ENCODE data around the gene SAMSN1. TPM values are rescaled to one million over a fixed set of nuclear protein-coding genes. Genes with fewer than 3 reads are reported as not detected.
"Not testable (repeated sequence)": the region's sequence is repeated elsewhere in the genome, so short reads cannot be mapped to it uniquely, and the experiment has no call there.

The SAMSN1 gene
- total RNA-seq, 1 donor from 2014 or later = not detected

DNA sequence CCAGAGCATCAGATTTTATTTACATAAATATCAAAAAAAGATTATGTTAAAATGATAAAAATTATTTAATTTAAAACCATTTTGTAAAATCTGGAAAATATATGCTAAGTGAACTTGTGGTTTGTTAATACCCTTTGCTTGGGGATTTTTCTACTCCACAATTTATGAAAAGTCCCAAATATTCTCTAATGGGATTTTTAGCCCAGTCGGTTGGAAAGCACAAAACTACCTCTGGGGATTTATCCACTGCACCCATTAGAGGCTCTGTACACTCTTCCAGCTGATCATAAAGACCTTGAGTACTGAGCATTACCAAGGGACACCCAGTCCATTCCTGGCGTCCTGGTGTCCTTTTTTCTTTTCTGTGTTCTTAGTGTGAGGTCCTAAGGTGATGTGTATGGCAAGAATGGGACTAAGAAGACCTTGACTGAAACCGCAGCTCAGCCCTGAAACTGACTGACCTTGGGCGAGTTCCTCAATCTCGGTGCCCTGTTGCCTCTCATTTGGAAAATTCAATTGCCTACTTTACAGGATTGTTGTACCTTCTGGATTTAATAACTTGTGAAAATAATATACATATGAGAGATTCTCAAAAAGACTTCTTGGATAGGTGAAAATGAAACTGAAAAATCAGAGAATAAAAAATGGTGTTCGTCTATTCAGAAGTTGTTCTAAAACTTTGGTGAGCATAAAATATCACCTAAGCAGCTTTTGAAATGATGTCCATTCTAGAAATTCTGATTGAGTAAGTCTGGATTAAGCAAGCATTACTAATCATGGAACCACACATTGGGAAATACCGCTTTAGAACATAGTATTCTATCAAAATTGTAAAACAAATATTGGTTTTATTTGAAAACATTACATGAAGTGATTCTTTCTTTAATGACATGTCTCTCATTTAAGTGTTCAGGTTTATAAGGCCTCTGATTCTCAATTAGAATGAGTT, 21.5 kb upstream of the SAMSN1 start:
- DNase-seq (ENCODE audit: low read depth) = no peak

DNA sequence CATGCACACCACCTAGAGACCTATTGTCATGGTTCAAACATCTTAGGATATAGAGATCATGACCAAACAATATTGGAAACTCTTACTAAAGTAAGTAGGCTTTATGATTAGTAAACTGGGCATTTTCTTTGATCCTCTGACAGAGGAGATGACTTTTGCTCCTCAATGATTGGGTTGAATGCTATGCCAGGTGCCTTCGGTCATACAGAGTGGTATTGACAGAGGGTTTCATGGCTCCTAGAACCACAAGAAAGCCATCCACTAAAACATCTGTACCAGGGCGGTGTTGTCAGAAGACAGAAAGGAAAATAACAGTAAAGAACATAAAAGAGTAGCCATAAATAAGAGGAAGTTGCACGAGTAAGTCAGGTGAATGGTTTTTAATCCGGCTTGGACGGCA, 20.8 kb upstream of the SAMSN1 start:
- no peak for DNase-seq (ENCODE audit: low read depth)

DNA sequence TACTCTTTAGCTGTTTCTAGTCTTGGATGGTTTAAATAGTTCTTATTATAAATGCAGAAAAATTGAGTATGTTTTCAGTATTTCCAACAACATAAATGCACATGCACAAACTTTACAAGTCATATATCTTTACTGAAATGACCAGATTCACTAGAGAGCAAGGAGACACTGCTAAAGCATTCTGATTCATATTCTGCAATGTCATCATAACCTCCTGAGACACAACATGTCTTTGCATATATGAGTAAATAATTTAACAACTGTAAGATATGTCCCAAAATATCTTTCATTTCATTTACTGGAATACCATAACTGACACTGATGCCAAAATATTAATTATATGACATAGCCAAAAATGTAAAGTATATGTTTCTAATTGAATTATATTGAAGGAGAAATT, 16.8 kb upstream of the SAMSN1 start:
- DNase-seq (ENCODE audit: low read depth) = no peak

DNA sequence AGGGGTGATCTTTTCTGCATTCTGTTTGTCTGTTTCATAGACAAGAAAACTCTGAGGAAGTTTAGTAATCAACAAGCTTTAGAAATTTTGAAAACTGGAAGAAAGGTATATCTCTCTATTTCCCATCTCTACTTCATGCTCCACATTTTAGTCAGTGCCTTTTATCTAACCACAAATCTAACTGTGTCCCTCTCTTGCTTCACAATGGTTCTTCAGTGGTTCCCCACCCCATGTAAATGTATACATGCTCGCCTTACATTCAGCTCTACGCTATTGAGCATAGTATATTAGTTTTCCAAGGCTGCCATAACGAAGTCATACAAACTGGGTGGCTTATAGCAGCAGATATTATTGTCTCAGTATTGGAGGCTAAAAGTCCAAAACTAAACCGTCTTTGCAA, 14.4 kb upstream of the SAMSN1 start:
- no peak for DNase-seq (ENCODE audit: low read depth)

DNA sequence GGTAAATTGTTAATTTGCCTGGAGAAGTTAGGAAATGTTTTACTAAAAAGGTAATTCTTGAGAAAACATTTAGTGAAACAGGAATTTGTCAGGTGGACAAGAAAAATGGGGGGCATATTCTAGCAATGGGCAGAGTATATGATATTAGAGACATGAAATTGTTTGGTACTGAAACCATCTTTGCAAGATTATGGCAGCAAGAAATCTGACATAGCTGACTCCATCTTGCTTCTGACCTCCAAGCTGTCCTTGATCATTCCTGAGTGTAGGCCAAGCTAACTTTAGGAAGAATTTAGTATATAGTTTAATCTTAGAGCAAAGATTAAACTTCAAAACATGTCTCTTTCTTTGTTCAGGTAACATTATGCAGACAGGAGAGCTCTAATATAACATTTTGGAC, 14.0 kb upstream of the SAMSN1 start:
- no peak for DNase-seq (ENCODE audit: low read depth)

DNA sequence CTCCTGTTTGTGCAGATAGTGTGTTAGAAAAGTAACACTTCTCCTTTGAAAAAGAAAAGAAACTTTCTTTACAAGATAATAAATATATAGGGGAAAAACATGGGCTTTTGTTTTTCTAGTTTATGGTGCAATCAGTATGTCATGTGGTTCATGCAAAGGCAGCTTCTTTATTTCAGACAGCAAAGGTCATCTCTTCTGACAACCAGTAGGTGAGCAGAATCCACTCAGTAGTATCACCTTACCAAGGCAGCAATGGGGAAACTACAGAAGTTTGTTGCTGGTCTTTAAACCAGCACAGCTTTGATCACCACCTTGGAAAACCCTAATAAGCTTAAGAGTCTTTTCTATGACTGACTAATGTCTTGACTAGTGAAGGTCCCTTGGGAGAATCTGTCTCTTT, 13.0 kb upstream of the SAMSN1 start:
- DNase-seq (ENCODE audit: low read depth) = no peak

DNA sequence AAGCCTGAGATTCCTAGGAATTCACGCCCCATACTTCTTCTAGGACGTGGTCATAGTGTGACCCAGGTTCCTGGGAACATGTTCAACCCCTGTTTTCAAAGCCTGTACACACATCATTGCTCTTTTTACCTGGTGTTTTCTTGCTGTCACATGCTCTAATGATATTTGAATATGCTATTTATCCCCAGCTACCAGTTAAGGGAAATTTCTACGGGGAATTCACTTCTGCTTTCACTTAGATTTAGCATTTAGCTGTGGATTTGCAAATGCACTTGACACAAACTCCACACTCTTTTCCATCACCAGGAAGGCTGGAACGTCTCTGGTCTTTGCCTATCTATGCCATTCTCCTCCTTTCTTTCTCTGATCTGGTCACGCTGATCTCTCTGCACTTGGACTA, 11.3 kb upstream of the SAMSN1 start:
- DNase-seq (ENCODE audit: low read depth) = no peak

DNA sequence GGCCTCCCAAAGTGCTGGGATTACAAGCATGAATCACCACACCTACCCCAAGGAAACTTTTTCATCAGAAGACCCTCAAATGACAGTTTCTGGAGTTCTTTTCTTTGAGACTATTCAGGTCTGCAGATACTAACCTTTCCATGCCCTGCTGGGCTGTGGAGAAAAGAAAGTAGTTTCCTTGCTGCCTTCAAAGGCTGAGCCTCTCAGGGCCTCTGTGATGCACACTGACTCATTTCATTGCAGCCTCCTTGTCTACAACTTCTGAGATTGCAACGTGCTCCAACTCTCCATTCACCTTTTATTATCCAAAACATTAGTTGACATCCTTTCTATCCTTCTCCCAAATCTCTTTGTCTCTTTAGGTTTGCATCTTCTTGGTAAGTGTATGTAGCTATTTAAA, 8.8 kb upstream of the SAMSN1 start:
- DNase-seq (ENCODE audit: low read depth) = no peak

DNA sequence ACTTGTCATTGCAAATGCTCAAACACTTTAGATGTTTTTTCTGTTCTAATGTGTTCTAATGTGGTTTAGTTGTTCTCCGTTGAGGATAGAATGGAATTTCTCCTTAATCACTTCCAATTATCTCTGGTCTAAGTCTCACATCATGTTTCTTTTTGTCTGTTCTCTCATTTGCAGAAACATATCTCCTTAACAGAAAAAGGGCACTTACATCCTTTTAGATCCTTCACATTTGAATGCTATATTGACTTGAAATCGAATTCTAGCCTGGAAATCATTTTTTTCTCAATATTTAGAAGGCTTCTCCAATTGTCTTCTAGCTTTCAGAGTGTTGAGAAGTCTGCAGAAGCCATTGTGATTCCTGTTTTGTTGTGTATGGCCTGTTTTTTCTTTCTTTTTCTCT, 7.3 kb upstream of the SAMSN1 start:
- DNase-seq (ENCODE audit: low read depth) = no peak

DNA sequence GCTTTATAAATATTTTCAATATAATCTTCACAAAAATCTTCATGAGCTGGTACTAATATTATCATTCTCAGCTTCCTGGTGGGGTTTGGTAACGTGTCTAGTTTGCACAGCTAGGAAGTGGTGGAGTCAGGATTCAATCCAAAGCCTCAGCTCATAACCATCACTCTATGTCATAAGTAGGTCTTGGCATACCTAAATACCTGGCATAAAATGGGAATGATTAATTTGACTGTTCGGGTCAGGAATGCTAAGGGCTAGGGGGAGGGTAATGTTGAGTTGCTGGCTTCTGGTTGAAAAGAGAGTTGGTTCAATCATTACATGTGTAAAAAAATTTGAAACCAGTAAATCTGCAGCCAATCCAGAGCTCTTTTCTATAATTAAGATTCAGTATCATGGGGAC, 5.6 kb upstream of the SAMSN1 start:
- no peak for DNase-seq (ENCODE audit: low read depth)

DNA sequence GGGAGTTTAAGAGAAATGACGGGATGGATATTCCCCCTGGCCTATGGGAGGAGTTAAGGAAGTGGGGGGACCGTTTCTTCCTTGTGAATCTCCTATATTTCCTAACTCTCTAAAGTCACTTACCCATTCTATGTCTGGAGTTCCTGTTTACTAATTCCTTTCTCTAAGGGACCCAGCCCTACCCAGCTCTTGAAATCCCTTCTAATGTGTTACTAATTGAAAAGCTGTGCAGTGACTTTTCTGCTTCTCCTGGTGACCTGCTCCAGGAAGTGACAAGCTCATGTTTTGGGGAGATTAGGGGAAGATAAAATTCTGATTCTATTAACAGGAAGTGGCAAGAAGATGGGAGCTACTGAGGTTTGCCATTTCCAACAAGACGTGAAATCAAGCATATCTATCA, 4.0 kb upstream of the SAMSN1 start:
- DNase-seq (ENCODE audit: low read depth) = no peak

DNA sequence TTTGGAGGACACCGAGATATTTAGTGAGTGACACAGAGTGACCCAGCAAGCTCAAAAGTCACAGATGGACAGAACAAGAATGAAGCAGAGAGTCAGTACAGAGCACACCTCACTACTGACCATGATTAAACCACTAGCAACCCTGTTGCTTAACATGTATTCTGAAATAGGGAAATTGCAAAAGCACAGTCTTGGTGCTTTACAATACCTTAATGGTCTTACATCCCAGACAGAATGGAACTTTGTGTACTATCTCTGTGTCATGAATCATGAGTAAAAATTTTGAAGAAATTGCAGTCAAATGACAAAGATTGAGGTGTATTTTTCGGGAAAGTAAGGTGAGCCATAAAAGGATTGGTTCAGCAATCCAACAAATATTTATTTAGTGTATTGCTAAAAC, 2.7 kb upstream of the SAMSN1 start:
- DNase-seq (ENCODE audit: low read depth) = no peak

DNA sequence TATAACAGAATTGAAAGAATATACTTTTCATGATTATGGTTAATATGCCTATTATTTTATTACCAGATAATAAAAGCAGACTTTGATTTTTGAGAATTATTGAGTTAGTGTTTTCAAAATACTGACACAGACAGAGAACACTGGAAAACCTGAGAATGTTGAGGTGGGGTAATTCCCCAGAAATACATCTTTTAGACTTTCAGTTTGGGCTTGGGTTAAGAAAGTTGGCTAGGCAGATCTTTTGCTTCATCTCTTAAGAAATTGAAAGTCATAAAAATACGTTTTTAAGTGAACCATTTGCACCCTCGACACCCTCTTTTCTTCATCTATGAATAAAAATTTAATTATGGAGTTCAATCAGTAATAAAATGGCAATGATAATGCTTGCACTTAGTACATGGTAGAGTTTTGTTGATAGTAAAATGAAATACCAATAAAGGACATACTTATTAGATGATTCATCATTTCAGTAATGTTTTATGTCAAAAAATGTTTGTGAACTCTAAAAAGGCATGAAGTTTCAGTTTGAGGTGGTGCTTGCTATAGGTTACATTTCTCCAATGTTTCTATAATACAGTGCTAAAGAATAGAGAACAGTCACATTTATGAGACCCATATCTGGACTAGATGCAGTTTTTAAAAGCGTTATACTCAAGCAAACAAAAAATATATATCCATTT, 1.9 kb upstream of the SAMSN1 start:
- DNase-seq (ENCODE audit: low read depth) = no peak

DNA sequence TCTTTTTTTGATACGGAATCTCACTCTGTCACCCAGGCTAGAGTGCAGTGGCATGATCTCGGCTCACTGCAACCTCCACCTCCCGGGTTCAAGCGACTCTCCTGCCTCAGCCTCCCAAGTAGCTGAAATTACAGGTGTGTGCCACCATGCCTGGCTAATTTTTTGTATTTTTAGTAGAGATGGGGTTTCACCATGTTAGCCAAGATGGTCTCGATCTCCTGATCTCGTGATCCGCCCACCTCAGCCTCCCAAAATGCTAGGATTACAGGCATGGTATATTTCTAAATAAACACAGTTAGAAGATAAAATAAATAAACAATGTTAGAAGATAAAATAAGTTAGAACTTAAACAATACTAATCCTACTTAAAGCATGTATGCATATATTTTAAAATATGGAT, 604 bp upstream of the SAMSN1 start:
- DNase-seq (ENCODE audit: low read depth) = not testable (repeated sequence)

DNA sequence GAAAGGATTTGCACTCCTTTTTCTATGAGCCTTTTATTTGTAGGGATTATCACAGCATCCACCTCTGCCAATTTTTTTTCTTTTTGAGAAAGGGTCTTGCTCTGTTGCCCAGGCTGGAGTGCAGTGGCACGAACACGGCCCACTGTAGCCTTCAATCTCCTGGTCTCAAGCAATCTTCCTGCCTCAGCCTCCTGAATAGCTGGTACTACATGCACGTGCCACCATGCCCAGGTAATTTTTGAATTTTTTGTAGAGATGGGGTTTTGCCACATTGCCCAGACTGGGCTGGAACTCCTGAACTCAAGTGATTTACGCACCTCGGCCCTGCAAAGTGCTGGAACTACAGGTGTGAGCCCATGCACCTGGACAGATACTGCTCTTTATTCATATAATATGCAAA, 2.1 kb downstream of the SAMSN1 start:
- no peak for DNase-seq (ENCODE audit: low read depth)

DNA sequence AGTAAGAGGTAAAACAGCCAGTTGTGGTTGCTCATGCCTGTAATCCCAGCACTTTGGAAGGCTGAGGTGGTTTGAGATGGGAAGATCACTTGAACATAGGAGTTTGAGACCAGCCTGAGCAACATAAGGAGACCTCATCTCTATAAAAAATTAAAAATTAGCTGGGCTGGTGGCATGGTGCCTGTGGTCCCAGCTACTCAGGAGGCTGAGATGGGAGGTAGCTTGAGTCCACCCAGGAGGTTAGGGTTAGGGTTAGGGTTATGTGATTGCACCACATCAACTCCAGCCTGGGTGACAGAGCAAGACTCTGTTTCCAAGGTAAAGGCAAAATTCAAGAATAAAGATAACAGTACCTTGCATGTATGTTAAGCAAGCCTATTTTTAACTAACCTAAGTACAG, 3.5 kb downstream of the SAMSN1 start:
- no peak for DNase-seq (ENCODE audit: low read depth)

DNA sequence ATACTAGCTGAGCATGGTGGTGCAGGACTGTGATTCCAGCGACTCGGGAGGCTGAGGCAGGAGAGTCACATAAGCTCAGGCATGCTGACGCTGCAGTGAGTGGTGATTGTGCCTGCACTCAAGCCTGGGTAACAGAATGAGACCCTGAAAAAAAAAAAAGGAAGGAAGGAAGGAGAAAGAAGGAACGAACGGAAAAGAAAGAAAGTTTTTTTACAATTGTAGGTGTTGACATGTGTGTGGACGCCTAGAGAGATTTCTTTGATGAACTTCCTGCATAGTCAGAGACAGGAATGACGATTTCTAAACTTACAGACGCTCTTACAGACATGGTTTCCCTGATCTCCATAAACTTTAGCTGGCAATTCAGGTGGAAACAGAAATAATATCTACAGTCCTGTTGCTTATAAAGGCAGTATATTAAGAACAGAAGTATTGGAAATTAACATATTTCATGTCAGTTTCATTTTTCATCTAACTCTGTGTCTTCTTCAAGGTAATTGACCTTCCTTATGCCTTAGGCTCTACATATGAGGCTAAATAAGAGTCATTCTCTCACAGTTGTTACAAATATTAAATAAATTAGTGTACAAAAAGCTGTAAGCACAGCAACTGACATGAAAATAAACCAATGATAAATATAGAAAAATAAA, 4.1 kb downstream of the SAMSN1 start:
- DNase-seq (ENCODE audit: low read depth) = no peak

DNA sequence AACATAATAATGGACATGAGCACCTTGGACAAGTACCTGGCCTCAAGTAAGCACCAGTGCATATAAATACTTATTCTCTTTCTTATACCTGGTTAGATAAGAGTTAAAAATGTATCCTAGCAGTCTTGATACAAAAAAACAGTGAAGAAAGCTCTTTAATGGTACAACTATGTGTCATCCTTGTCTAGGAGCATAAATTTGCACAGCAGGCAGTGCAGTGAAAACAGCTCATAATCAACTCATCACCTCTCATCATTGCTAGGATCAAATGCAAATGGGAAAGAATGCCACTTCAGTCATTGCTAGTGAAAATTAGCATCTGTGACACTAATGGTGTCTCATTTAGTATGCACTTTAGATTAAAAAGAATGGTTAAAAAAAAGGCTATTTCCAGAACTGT, 7.6 kb downstream of the SAMSN1 start:
- DNase-seq (ENCODE audit: low read depth) = no peak

DNA sequence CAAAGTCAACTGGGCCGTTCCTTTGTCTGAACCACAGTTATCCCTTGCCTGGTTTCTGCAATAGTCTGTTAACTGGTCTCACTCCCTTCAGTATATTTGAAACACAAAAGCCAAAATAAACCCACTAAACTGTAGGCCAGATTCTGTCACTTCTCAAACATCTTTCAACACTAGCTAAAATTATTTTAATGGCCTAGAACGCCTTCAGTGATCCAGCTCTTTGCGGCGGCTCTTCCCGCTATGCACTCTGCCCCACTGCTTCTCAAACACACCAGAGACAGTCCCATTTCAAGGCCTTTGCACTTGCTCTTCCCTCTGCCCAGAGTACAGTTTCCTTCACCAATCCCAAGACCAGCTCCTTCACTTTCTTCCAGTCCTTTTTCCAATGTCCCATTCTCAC, 9.2 kb downstream of the SAMSN1 start:
- DNase-seq (ENCODE audit: low read depth) = no peak

DNA sequence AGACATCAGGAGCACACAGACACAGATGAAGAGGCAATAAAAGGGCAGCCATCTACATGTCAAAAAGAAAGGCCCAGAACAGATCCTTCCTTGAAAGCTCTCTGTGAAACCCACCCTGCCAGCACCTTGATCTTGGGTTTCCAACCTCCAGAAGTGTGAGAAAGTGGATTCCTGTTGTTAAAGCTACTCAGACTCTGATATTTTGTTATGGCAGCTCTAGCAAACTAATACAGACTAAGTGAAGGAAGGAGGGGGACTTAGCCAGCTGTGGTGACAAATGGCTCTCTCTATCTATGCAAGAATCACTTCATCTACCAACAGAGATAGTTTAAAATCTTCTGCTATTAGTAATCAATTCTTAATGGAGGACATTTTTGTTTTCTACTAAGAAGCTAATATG, 10.4 kb downstream of the SAMSN1 start:
- no peak for DNase-seq (ENCODE audit: low read depth)

DNA sequence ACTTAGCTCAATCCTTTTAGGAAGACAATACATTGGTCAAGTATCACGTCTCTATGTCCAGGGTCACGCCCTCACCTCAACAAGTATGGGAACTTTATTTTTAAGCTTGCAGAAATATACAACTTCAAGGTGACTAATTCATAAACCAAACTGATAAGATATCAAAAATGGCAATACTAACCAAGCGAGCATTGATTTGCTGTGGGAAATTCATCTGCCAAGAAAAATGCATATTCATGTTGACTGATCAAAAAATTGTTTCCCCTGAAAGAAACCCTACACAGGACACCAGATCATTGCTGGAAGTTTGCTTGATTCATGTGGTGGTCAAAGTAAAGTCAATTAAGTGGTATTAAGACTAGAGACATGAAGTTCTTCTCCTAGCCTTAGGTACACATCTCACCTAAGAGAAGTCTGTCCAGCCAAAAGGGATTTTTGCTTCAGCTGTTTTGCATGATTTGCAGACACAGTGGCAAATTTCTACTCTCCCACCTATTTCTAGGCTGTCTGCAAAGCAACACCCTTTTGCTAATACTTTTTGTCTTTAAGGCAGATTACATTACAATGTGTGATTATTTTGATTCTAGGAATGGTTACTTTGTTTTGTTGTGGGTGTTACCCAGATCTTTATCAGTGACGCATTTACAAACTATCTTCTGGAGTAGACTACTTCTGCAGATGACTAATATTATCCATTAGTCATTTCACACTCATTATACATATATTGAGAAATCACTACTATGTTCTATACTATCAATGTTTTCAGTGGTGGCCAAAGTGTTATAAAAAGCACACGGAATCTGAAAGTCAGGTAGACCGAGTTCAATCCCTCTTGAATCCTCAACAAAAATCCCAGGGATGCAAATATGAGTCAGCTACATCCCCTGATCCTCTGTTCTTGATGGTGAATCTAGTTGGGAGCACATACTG, 12.4 kb downstream of the SAMSN1 start:
- no peak for DNase-seq (ENCODE audit: low read depth)

Measured in myocyte (in vitro differentiated cells).